IMR-90 (cell line): ENCODE measurements around the gene TTC23. TPM values are rescaled to one million over a fixed set of nuclear protein-coding genes. Genes with fewer than 3 reads are reported as not detected.

ENCODE experiments used
- ATAC-seq: fragments of 200-7000 bp; cut with Tn5 transposase; 2 replicates; pipeline ENCODE4 v1.9.1; 2020; ENCODE audit warnings: low read depth, mild to moderate bottlenecking, moderate library complexity
- BruUV-seq: library from RNA; stranded (reverse); fragments of 400-500 nt; replicated peaks from 2 replicates; lab custom pipeline; 2021; lab: Mats Ljungman, UMichigan
- CTCF ChIA-PET: fragments of 300-600 bp; formaldehyde crosslinking; extraction: SDS; loops from one replicate; lab custom pipeline; 2021; ENCODE audit warnings: antibody characterized with exemption; lab: Yijun Ruan, JAX
- POLR2A ChIA-PET: fragments of 300-600 bp; sonication (Branson Sonifier 250); formaldehyde crosslinking; loops from one replicate; lab custom pipeline; 2022; ENCODE audit warnings: antibody characterized with exemption; ENCODE audit not compliant: unreplicated experiment; lab: Charles Lee
- DNase-seq: peaks from one replicate; pipeline ENCODE4 v3.0.0; 2013
- H2AFZ ChIP-seq: replicated peaks from 2 replicates; pipeline ENCODE3; 2013; ENCODE audit warnings: low read length, mild to moderate bottlenecking; ENCODE audit not compliant: poor library complexity
- H2AK5ac ChIP-seq: 2 replicates; pipeline ENCODE4 v1.6.1; 2013; ENCODE audit warnings: low read depth, low read length, inconsistent platforms
- H2AK9ac ChIP-seq: replicated peaks from 2 replicates; pipeline ENCODE3; 2013; ENCODE audit warnings: mild to moderate bottlenecking, low read depth, low read length, moderate library complexity; ENCODE audit not compliant: poor library complexity
- H2BK120ac ChIP-seq: 2 replicates; pipeline ENCODE4 v1.6.1; 2013; ENCODE audit warnings: low read depth, low read length, inconsistent platforms
- H2BK15ac ChIP-seq: 3 replicates; pipeline ENCODE4 v1.6.1; 2013; ENCODE audit warnings: low read depth, low read length, inconsistent platforms
- H2BK20ac ChIP-seq: 2 replicates; pipeline ENCODE4 v1.6.1; 2013; ENCODE audit warnings: low read depth, mild to moderate bottlenecking, inconsistent platforms, low read length, moderate library complexity
- H2BK5ac ChIP-seq: 2 replicates; pipeline ENCODE4 v1.6.1; 2013; ENCODE audit warnings: mild to moderate bottlenecking, low read depth, low read length, inconsistent platforms; ENCODE audit not compliant: poor library complexity, severe bottlenecking
- H3K14ac ChIP-seq: replicated peaks from 2 replicates; pipeline ENCODE4 v1.6.1; 2013; ENCODE audit warnings: low read depth, low read length, inconsistent platforms
- H3K18ac ChIP-seq: 2 replicates; pipeline ENCODE4 v1.6.1; 2013; ENCODE audit warnings: low read depth, low read length, control low read depth
- H3K23ac ChIP-seq: 2 replicates; pipeline ENCODE4 v1.6.1; 2013; ENCODE audit warnings: low read depth, low read length, inconsistent platforms
- H3K27ac ChIP-seq: 2 replicates; pipeline ENCODE4 v1.5.1; 2013; ENCODE audit warnings: mild to moderate bottlenecking, control low read depth, low read length; ENCODE audit not compliant: insufficient read depth
- H3K27me3 ChIP-seq: 2 replicates; pipeline ENCODE4 v1.6.1; 2013; ENCODE audit warnings: low read length; ENCODE audit not compliant: control insufficient read depth, insufficient read depth
- H3K36me3 ChIP-seq: 2 replicates; pipeline ENCODE4 v1.6.1; 2013; ENCODE audit warnings: low read length, mixed read lengths; ENCODE audit not compliant: control insufficient read depth, insufficient read depth
- H3K4ac ChIP-seq: 2 replicates; pipeline ENCODE4 v1.6.1; 2013; ENCODE audit warnings: low read depth, low read length, inconsistent platforms
- H3K4me1 ChIP-seq: 2 replicates; pipeline ENCODE4 v1.6.1; 2013; ENCODE audit warnings: low read length, mixed read lengths; ENCODE audit not compliant: control insufficient read depth, insufficient read depth
- H3K4me2 ChIP-seq: 2 replicates; pipeline ENCODE4 v1.6.1; 2013; ENCODE audit warnings: low read depth, mild to moderate bottlenecking, control low read depth, low read length, moderate library complexity
- H3K4me3 ChIP-seq: 2 replicates; pipeline ENCODE4 v1.5.1; 2013; ENCODE audit warnings: low read depth, mild to moderate bottlenecking, control low read depth, low read length, moderate library complexity; ENCODE audit not compliant: insufficient read depth
- H3K56ac ChIP-seq: 2 replicates; pipeline ENCODE4 v1.6.1; 2013; ENCODE audit warnings: low read length, inconsistent platforms; ENCODE audit not compliant: insufficient read depth; ENCODE audit errors: extremely low read depth
- H3K79me1 ChIP-seq, 2 experiments: 2 replicates each; pipeline ENCODE4 v1.6.1; 2013; ENCODE audit warnings: low read length in 2 of 2, inconsistent platforms in 1 of 2, low read depth in 1 of 2
- H3K9ac ChIP-seq: 2 replicates; pipeline ENCODE4 v1.6.1; 2013; ENCODE audit warnings: low read depth, low read length, control low read depth
- H3K9me1 ChIP-seq: 2 replicates; pipeline ENCODE4 v1.6.1; 2013; ENCODE audit warnings: low read length, inconsistent platforms; ENCODE audit not compliant: insufficient read depth
- H3K9me3 ChIP-seq: 2 replicates; pipeline ENCODE4 v1.6.1; 2013; ENCODE audit warnings: low read length; ENCODE audit not compliant: control insufficient read depth, insufficient read depth
- H4K20me1 ChIP-seq: 2 replicates; pipeline ENCODE4 v1.6.1; 2013; ENCODE audit warnings: low read length, inconsistent platforms; ENCODE audit not compliant: insufficient read depth
- H4K5ac ChIP-seq: 2 replicates; pipeline ENCODE4 v1.6.1; 2013; ENCODE audit warnings: mild to moderate bottlenecking, low read depth, low read length, control low read depth
- H4K8ac ChIP-seq, 2 experiments: 2 replicates each; pipeline ENCODE4 v1.6.1; 2013; ENCODE audit warnings: low read depth in 2 of 2, low read length in 2 of 2, control low read depth in 1 of 2, inconsistent platforms in 1 of 2
- H4K91ac ChIP-seq: 2 replicates; pipeline ENCODE4 v1.6.1; 2013; ENCODE audit warnings: low read depth, low read length, inconsistent platforms; ENCODE audit not compliant: insufficient read depth
- BHLHE40 ChIP-seq: fragments of 150-350 bp; IDR thresholded peaks from 2 replicates; pipeline ENCODE4 v1.6.1; 2016; ENCODE audit warnings: mild to moderate bottlenecking, low read depth, low read length
- CEBPB ChIP-seq: IDR thresholded peaks from 2 replicates; pipeline ENCODE4 v1.6.1; 2012; ENCODE audit warnings: low read depth, low read length, improper control_type of control experiment
- CHD1 ChIP-seq: IDR thresholded peaks from 2 replicates; pipeline ENCODE4 v1.6.1; 2012; ENCODE audit warnings: low read depth, low read length, improper control_type of control experiment
- CTCF ChIP-seq: conservative IDR thresholded peaks from 2 replicates; pipeline ENCODE4 v1.5.1; 2012; ENCODE audit warnings: mild to moderate bottlenecking, low read depth, low read length, improper control_type of control experiment
- ELK1 ChIP-seq: fragments of 150-350 bp; IDR thresholded peaks from 2 replicates; pipeline ENCODE4 v1.6.1; 2016; ENCODE audit warnings: low read depth, mild to moderate bottlenecking, low read length, moderate library complexity, borderline replicate concordance
- FOS ChIP-seq: fragments of 150-350 bp; IDR thresholded peaks from 2 replicates; pipeline ENCODE4 v1.6.1; 2016; ENCODE audit warnings: low read depth, low read length
- MAFK ChIP-seq: IDR thresholded peaks from 2 replicates; pipeline ENCODE4 v1.6.1; 2012; ENCODE audit warnings: low read depth, low read length, improper control_type of control experiment
- MXI1 ChIP-seq: IDR thresholded peaks from 2 replicates; pipeline ENCODE4 v1.6.1; 2012; ENCODE audit warnings: low read depth, mild to moderate bottlenecking, low read length, moderate library complexity, borderline replicate concordance
- NFE2L2 ChIP-seq: fragments of 150-350 bp; IDR thresholded peaks from 2 replicates; pipeline ENCODE4 v1.6.1; 2016; ENCODE audit warnings: low read depth, mild to moderate bottlenecking, low read length
- POLR2A ChIP-seq: IDR thresholded peaks from 2 replicates; pipeline ENCODE4 v1.6.1; 2012; ENCODE audit warnings: mild to moderate bottlenecking, low read depth, low read length
- RAD21 ChIP-seq: IDR thresholded peaks from 2 replicates; pipeline ENCODE4 v1.6.1; 2012; ENCODE audit warnings: low read length, improper control_type of control experiment
- RFX5 ChIP-seq: IDR thresholded peaks from 2 replicates; pipeline ENCODE4 v1.8.0; 2012; ENCODE audit warnings: low read depth, mild to moderate bottlenecking, low read length, moderate library complexity
- SMC3 ChIP-seq: fragments of 150-350 bp; IDR thresholded peaks from 2 replicates; pipeline ENCODE4 v1.6.1; 2016; ENCODE audit warnings: low read depth, mild to moderate bottlenecking, antibody characterized with exemption, low read length, moderate library complexity
- USF2 ChIP-seq: fragments of 150-350 bp; IDR thresholded peaks from 2 replicates; pipeline ENCODE4 v1.6.1; 2017; ENCODE audit warnings: mild to moderate bottlenecking, antibody characterized with exemption, low read length, low read depth
- WGBS, 2 experiments: methylation state at CpG; one replicate each; pipeline versions ENCODE4 v1.1.5 to v1.1.7; 2013; ENCODE audit warnings: missing lambda C conversion rate in 2 of 2; ENCODE audit not compliant: insufficient read length in 1 of 2; ENCODE audit errors: extremely low coverage in 2 of 2; 5-methylcytosine and 5-hydroxymethylcytosine counted together
- dilution Hi-C: fragments of 300-500 bp; cut with HindIII; formaldehyde crosslinking; loops from one replicate; pipeline ENCODE4 v1.14.3; 2018; ENCODE audit warnings: low sequenced_read_pairs; ENCODE audit not compliant: unreplicated experiment
- in situ Hi-C: fragments of 300-500 bp; cut with MboI; formaldehyde crosslinking; loops from 3 replicates; pipeline ENCODE4 v1.14.3; 2019; ENCODE audit warnings: low sequenced_read_pairs, inconsistent platforms, mixed read lengths
- intact Hi-C: fragments of 100-400 bp; cut with micrococcal nuclease; formaldehyde crosslinking; loops from 2 replicates; pipeline ENCODE4 v1.10.0; 2022
- polyA plus RNA-seq, 3 experiments: library from polyadenylated mRNA; depleted of rRNA; stranded (reverse); fragments of >200 nt; gene quantifications; 2 replicates each; pipeline ENCODE4 v1.2.3, GENCODE V29; 2012; ENCODE audit warnings: low replicate concordance in 1 of 3
- total RNA-seq: library from RNA; depleted of rRNA; stranded (reverse); fragments of >200 nt; gene quantifications from 2 replicates; pipeline ENCODE4 v1.2.3, GENCODE V29; 2012

Gene TTC23
- total and polyA plus RNA-seq, 2 of the 4 experiments (the other 2 are of a cell fraction): 7.8 to 29.8 TPM

- Histone ChIP-seq H3K4me2 (peak overlapping the region; percentile 64), H2BK20ac (peak overlapping the region; percentile 95), H3K9me3 (no peaks in the 10 kb centered on the region), H4K5ac (peak overlapping the region; percentile 67), H3K27ac (peak overlapping the region; percentile 91), H3K23ac (peak overlapping the region; percentile 83; the same call in 1 of the 2 replicates), H4K20me1 (no peaks in the 10 kb centered on the region; the same call in 1 of the 2 replicates), H2AK5ac (peak overlapping the region; percentile 94), H3K27me3 (no peaks in the 10 kb centered on the region), H3K79me1 (peaks cover 5 to 24% of the 10 kb centered on the region in 2 experiments; a peak in 3 of 4 replicates), H4K91ac (peak overlapping the region; percentile 88), H3K9ac (peak overlapping the region; percentile 26; the same call in 1 of the 2 replicates), H3K14ac (peak overlapping the region; percentile 82), H3K9me1 (peaks cover 22% of the 10 kb centered on the region), H2BK120ac (peak overlapping the region; percentile 95), H2BK5ac (peak overlapping the region; percentile 90), H2BK15ac (peak overlapping the region; percentile 92; the same call in 1 of the 3 replicates), H2AK9ac (peak overlapping the region; percentile 83), H2AFZ (peak overlapping the region; percentile 86), H3K18ac (peak overlapping the region; percentile 78), H3K36me3 (peaks cover 2% of the 10 kb centered on the region; the same call in 1 of the 2 replicates), H3K4ac (peak overlapping the region; percentile 96), H4K8ac (peak overlapping the region; percentile 14 to 93; a peak in 3 of 4 replicates), H3K56ac (peak overlapping the region; percentile 35; the same call in 1 of the 2 replicates), H3K4me3 (no peak overlapping the region), H3K4me1 (peaks cover 14% of the 10 kb centered on the region)
- no TSS peak for BruUV-seq
- ChIA-PET POLR2A (no interaction called here), CTCF (no interaction called here)
- intact Hi-C loops: loop anchor here (5.0 kb wide), 1 partner anchor 88 kb away; no protein-coding TSS in a partner anchor
- WGBS, 2 experiments: 34% methylated on average over 4 of the region's 20 CpGs; no CpG with 5 or more reads in 1 of the 2 experiments
- in situ Hi-C loops: loop anchor here (25.0 kb wide), 1 partner anchor 613 kb away; the partner anchor contains the start of gene LYSMD4
- ATAC-seq (peak; percentile 93), DNase-seq (peak; percentile 96)
- dilution Hi-C loops: loop anchor here (25.0 kb wide), 1 partner anchor 88 kb away; no protein-coding TSS in a partner anchor
- TF ChIP-seq NFE2L2 (peak; percentile 90), CHD1 (no peak), USF2 (peak; percentile 41), FOS (peak; percentile 67), CTCF (no peak), RFX5 (no peak), CEBPB (no peak), MXI1 (0 out of 2 replicates have a peak, but pooled peaks have one; percentile 24), MAFK (0 out of 2 replicates have a peak, but pooled peaks have one; percentile 47), RAD21 (no peak), BHLHE40 (no peak), POLR2A (no peak), SMC3 (no peak), ELK1 (no peak)
Observed at GRCh38 chr15:99123713-99124451, 125.5 kb downstream of the TTC23 start.
